ENCODE data around the gene CDC37L1. TPM values are rescaled to one million over a fixed set of nuclear protein-coding genes. Genes with fewer than 3 reads are reported as not detected.
"Not testable (repeated sequence)": the region's sequence is repeated elsewhere in the genome, so short reads cannot be mapped to it uniquely, and the experiment has no call there.

CDC37L1 gene
- total and polyA plus RNA-seq, 2 experiments from 2014 or later = 26.9 to 29.6 TPM

- Mint-ChIP-seq H3K36me3 (ENCODE audit: low read depth) (0 out of 3 replicates have a peak, but pooled peaks cover 2% of the 10 kb centered on the region), H3K27ac (no peak overlapping the region), H3K4me1 (no peaks in the 10 kb centered on the region), H3K9me3 (no peaks in the 10 kb centered on the region), H3K4me3 (no peak overlapping the region), H3K27me3 (ENCODE audit: insufficient read depth, low read depth, poor library complexity) (peaks cover 2% of the 10 kb centered on the region)
- Histone ChIP-seq H3K79me2 (replicated peaks; ENCODE audit: insufficient read depth) (no peaks in the 10 kb centered on the region), H4K20me1 (replicated peaks; ENCODE audit: insufficient read depth) (no peaks in the 10 kb centered on the region), H3K4me2 (no peak overlapping the region), H3K27me3 (ENCODE audit: insufficient read depth) (no peaks in the 10 kb centered on the region), H3K9me2 (ENCODE audit: insufficient read depth) (no peaks in the 10 kb centered on the region), H2AFZ (no peak overlapping the region), H3K27ac (ENCODE audit: low read depth) (no peak overlapping the region), H3K36me3 (ENCODE audit: insufficient read depth) (no peaks in the 10 kb centered on the region), H3F3A (replicated peaks; ENCODE audit: low read depth) (no peaks in the 10 kb centered on the region), H3K4me3 (no peak overlapping the region), H3K4me1 (ENCODE audit: insufficient read depth) (no peaks in the 10 kb centered on the region)
- ATAC-seq = peak; percentile 52
- peak; percentile 71 for DNase-seq (ENCODE audit: low spot score)
- no peak for TF ChIP-seq REST (IDR thresholded peaks at IDR 0.05; ENCODE audit: unreplicated experiment)
- no peak for TF ChIP-seq EZH2 (IDR thresholded peaks at IDR 0.05; ENCODE audit: low read depth, unreplicated experiment)
- TF ChIP-seq CTCF (conservative IDR thresholded peaks at IDR 0.05; ENCODE audit: low read depth in 2 of 2) = peak; percentile 56 to 79; a peak in 3 of 4 replicates
These were observed 70.8 kb downstream of the CDC37L1 start for GRCh38 chr9:4750023-4750673.

GRCh38 chr9:4754530-4754929, 75.2 kb downstream of the CDC37L1 start:
- H3K4me3 Mint-ChIP-seq; H3K9me2 ChIP-seq (ENCODE audit: insufficient read depth); DNase-seq (ENCODE audit: low spot score); H3K4me2 ChIP-seq; H3K4me1 Mint-ChIP-seq; H3K36me3 Mint-ChIP-seq (ENCODE audit: low read depth); H3K27ac Mint-ChIP-seq; H3K27me3 ChIP-seq (ENCODE audit: insufficient read depth); H3K4me1 ChIP-seq (ENCODE audit: insufficient read depth); H3K4me3 ChIP-seq; H3K9me3 Mint-ChIP-seq; H3F3A ChIP-seq (replicated peaks; ENCODE audit: low read depth); H3K27me3 Mint-ChIP-seq (ENCODE audit: insufficient read depth, low read depth, poor library complexity); ATAC-seq; H3K79me2 ChIP-seq (replicated peaks; ENCODE audit: insufficient read depth); H2AFZ ChIP-seq; H3K27ac ChIP-seq (ENCODE audit: low read depth); H3K36me3 ChIP-seq (ENCODE audit: insufficient read depth); H4K20me1 ChIP-seq (replicated peaks; ENCODE audit: insufficient read depth): not testable (repeated sequence)
